ENCODE results near the gene CA10.

The CA10 gene

GRCh38 chr17:52143542-52143941, 15.0 kb downstream of the CA10 start:
- Histone ChIP-seq H3K36me3 (ENCODE audit: control insufficient read depth, insufficient read depth, low read length) (no peaks in the 10 kb centered on the region), H3K4me3 (ENCODE audit: low read depth, low read length) (no peak overlapping the region), H3K27me3 (ENCODE audit: control insufficient read depth, insufficient read depth, low read length) (no peaks in the 10 kb centered on the region)

GRCh38 chr17:52140601-52141000, 17.9 kb downstream of the CA10 start:
- Histone ChIP-seq H3K9ac (ENCODE audit: low read depth, low read length) (no peak overlapping the region), H3K9me3 (ENCODE audit: control insufficient read depth, insufficient read depth, low read length) (no peaks in the 10 kb centered on the region), H3K27me3 (ENCODE audit: control insufficient read depth, insufficient read depth, low read length) (no peaks in the 10 kb centered on the region), H3K4me3 (ENCODE audit: low read depth, low read length) (no peak overlapping the region), H3K4me1 (ENCODE audit: control insufficient read depth, insufficient read depth, low read length) (peaks cover 4% of the 10 kb centered on the region), H3K36me3 (ENCODE audit: control insufficient read depth, insufficient read depth, low read length) (no peaks in the 10 kb centered on the region)

More at GRCh38 chr17:52143542-52143941, 15.0 kb downstream of the CA10 start:
- Histone ChIP-seq H3K9me3 (ENCODE audit: control insufficient read depth, insufficient read depth, low read length) (no peaks in the 10 kb centered on the region), H3K4me1 (ENCODE audit: control insufficient read depth, insufficient read depth, low read length) (peaks cover 4% of the 10 kb centered on the region), H3K9ac (ENCODE audit: low read depth, low read length) (no peak overlapping the region)

GRCh38 chr17:52138752-52139151, 19.8 kb downstream of the CA10 start:
- no peak overlapping the region for H3K9ac ChIP-seq (ENCODE audit: low read depth, low read length)
- no peaks in the 10 kb centered on the region for H3K27me3 ChIP-seq (ENCODE audit: control insufficient read depth, insufficient read depth, low read length)
- peaks cover 4% of the 10 kb centered on the region for H3K4me1 ChIP-seq (ENCODE audit: control insufficient read depth, insufficient read depth, low read length)
- no peaks in the 10 kb centered on the region for H3K36me3 ChIP-seq (ENCODE audit: control insufficient read depth, insufficient read depth, low read length)
- no peak overlapping the region for H3K4me3 ChIP-seq (ENCODE audit: low read depth, low read length)
- no peaks in the 10 kb centered on the region for H3K9me3 ChIP-seq (ENCODE audit: control insufficient read depth, insufficient read depth, low read length)

- H3K27me3 ChIP-seq (ENCODE audit: control insufficient read depth, insufficient read depth, low read length) = no peaks in the 10 kb centered on the region
- H3K9me3 ChIP-seq (ENCODE audit: control insufficient read depth, insufficient read depth, low read length) = no peaks in the 10 kb centered on the region
- no peak overlapping the region for H3K4me3 ChIP-seq (ENCODE audit: low read depth, low read length)
- no peak overlapping the region for H3K9ac ChIP-seq (ENCODE audit: low read depth, low read length)
- no peaks in the 10 kb centered on the region for H3K36me3 ChIP-seq (ENCODE audit: control insufficient read depth, insufficient read depth, low read length)
- H3K4me1 ChIP-seq (ENCODE audit: control insufficient read depth, insufficient read depth, low read length) = peaks cover 4% of the 10 kb centered on the region
Observed at GRCh38 chr17:52138350-52138749, 20.2 kb downstream of the CA10 start.

GRCh38 chr17:52136166-52136565, 22.3 kb downstream of the CA10 start:
- Histone ChIP-seq H3K9ac (ENCODE audit: low read depth, low read length) (no peak overlapping the region), H3K4me1 (ENCODE audit: control insufficient read depth, insufficient read depth, low read length) (no peaks in the 10 kb centered on the region), H3K9me3 (ENCODE audit: control insufficient read depth, insufficient read depth, low read length) (no peaks in the 10 kb centered on the region), H3K27me3 (ENCODE audit: control insufficient read depth, insufficient read depth, low read length) (no peaks in the 10 kb centered on the region), H3K36me3 (ENCODE audit: control insufficient read depth, insufficient read depth, low read length) (no peaks in the 10 kb centered on the region), H3K4me3 (ENCODE audit: low read depth, low read length) (no peak overlapping the region)

- H3K4me1 ChIP-seq (ENCODE audit: control insufficient read depth, insufficient read depth, low read length) = no peaks in the 10 kb centered on the region
- H3K9ac ChIP-seq (ENCODE audit: low read depth, low read length) = no peak overlapping the region
- no peaks in the 10 kb centered on the region for H3K9me3 ChIP-seq (ENCODE audit: control insufficient read depth, insufficient read depth, low read length)
- no peak overlapping the region for H3K4me3 ChIP-seq (ENCODE audit: low read depth, low read length)
- no peaks in the 10 kb centered on the region for H3K27me3 ChIP-seq (ENCODE audit: control insufficient read depth, insufficient read depth, low read length)
- no peaks in the 10 kb centered on the region for H3K36me3 ChIP-seq (ENCODE audit: control insufficient read depth, insufficient read depth, low read length)
Observed at GRCh38 chr17:52134641-52135040, 23.9 kb downstream of the CA10 start.

- no peaks in the 10 kb centered on the region for H3K36me3 ChIP-seq (ENCODE audit: control insufficient read depth, insufficient read depth, low read length)
- H3K9me3 ChIP-seq (ENCODE audit: control insufficient read depth, insufficient read depth, low read length) = no peaks in the 10 kb centered on the region
- no peak overlapping the region for H3K4me3 ChIP-seq (ENCODE audit: low read depth, low read length)
- no peaks in the 10 kb centered on the region for H3K27me3 ChIP-seq (ENCODE audit: control insufficient read depth, insufficient read depth, low read length)
- H3K9ac ChIP-seq (ENCODE audit: low read depth, low read length) = no peak overlapping the region
- H3K4me1 ChIP-seq (ENCODE audit: control insufficient read depth, insufficient read depth, low read length) = no peaks in the 10 kb centered on the region
Observed at GRCh38 chr17:52128721-52129120, 29.8 kb downstream of the CA10 start.

GRCh38 chr17:52124993-52125392, 33.5 kb downstream of the CA10 start:
- Histone ChIP-seq H3K27me3 (ENCODE audit: control insufficient read depth, insufficient read depth, low read length) (no peaks in the 10 kb centered on the region), H3K36me3 (ENCODE audit: control insufficient read depth, insufficient read depth, low read length) (no peaks in the 10 kb centered on the region), H3K4me1 (ENCODE audit: control insufficient read depth, insufficient read depth, low read length) (no peaks in the 10 kb centered on the region), H3K4me3 (ENCODE audit: low read depth, low read length) (no peak overlapping the region), H3K9ac (ENCODE audit: low read depth, low read length) (no peak overlapping the region), H3K9me3 (ENCODE audit: control insufficient read depth, insufficient read depth, low read length) (no peaks in the 10 kb centered on the region)

GRCh38 chr17:52124561-52124960, 34.0 kb downstream of the CA10 start:
- no peaks in the 10 kb centered on the region for H3K27me3 ChIP-seq (ENCODE audit: control insufficient read depth, insufficient read depth, low read length)
- H3K9ac ChIP-seq (ENCODE audit: low read depth, low read length) = no peak overlapping the region
- H3K4me3 ChIP-seq (ENCODE audit: low read depth, low read length) = no peak overlapping the region
- no peaks in the 10 kb centered on the region for H3K4me1 ChIP-seq (ENCODE audit: control insufficient read depth, insufficient read depth, low read length)
- H3K36me3 ChIP-seq (ENCODE audit: control insufficient read depth, insufficient read depth, low read length) = no peaks in the 10 kb centered on the region
- no peaks in the 10 kb centered on the region for H3K9me3 ChIP-seq (ENCODE audit: control insufficient read depth, insufficient read depth, low read length)

- no peak overlapping the region for H3K4me3 ChIP-seq (ENCODE audit: low read depth, low read length)
- no peaks in the 10 kb centered on the region for H3K9me3 ChIP-seq (ENCODE audit: control insufficient read depth, insufficient read depth, low read length)
- H3K27me3 ChIP-seq (ENCODE audit: control insufficient read depth, insufficient read depth, low read length) = no peaks in the 10 kb centered on the region
- no peaks in the 10 kb centered on the region for H3K4me1 ChIP-seq (ENCODE audit: control insufficient read depth, insufficient read depth, low read length)
- H3K36me3 ChIP-seq (ENCODE audit: control insufficient read depth, insufficient read depth, low read length) = no peaks in the 10 kb centered on the region
- H3K9ac ChIP-seq (ENCODE audit: low read depth, low read length) = no peak overlapping the region
Observed at GRCh38 chr17:52120465-52120864, 38.0 kb downstream of the CA10 start.

- no peaks in the 10 kb centered on the region for H3K27me3 ChIP-seq (ENCODE audit: control insufficient read depth, insufficient read depth, low read length)
- peaks cover 7% of the 10 kb centered on the region for H3K4me1 ChIP-seq (ENCODE audit: control insufficient read depth, insufficient read depth, low read length)
- H3K9me3 ChIP-seq (ENCODE audit: control insufficient read depth, insufficient read depth, low read length) = no peaks in the 10 kb centered on the region
- no peaks in the 10 kb centered on the region for H3K36me3 ChIP-seq (ENCODE audit: control insufficient read depth, insufficient read depth, low read length)
- no peak overlapping the region for H3K4me3 ChIP-seq (ENCODE audit: low read depth, low read length)
- H3K9ac ChIP-seq (ENCODE audit: low read depth, low read length) = no peak overlapping the region
Observed at GRCh38 chr17:52110923-52111581, 47.5 kb downstream of the CA10 start.

GRCh38 chr17:52106638-52107261, 51.8 kb downstream of the CA10 start:
- no peaks in the 10 kb centered on the region for H3K36me3 ChIP-seq (ENCODE audit: control insufficient read depth, insufficient read depth, low read length)
- no peak overlapping the region for H3K9ac ChIP-seq (ENCODE audit: low read depth, low read length)
- peaks cover 3% of the 10 kb centered on the region for H3K4me1 ChIP-seq (ENCODE audit: control insufficient read depth, insufficient read depth, low read length)
- no peak overlapping the region for H3K4me3 ChIP-seq (ENCODE audit: low read depth, low read length)
- H3K9me3 ChIP-seq (ENCODE audit: control insufficient read depth, insufficient read depth, low read length) = no peaks in the 10 kb centered on the region
- no peaks in the 10 kb centered on the region for H3K27me3 ChIP-seq (ENCODE audit: control insufficient read depth, insufficient read depth, low read length)

Measured in iPS-15b (cell line).